ENCODE measurements around the gene ITGA3. TPM values are rescaled to one million over a fixed set of nuclear protein-coding genes. Genes with fewer than 3 reads are reported as not detected.
A peak's percentile ranks its signal among the peaks of the same experiment; 100 is the strongest.

Gene ITGA3
- total RNA-seq, 1 experiment from 2014 or later = 392 TPM

DNA sequence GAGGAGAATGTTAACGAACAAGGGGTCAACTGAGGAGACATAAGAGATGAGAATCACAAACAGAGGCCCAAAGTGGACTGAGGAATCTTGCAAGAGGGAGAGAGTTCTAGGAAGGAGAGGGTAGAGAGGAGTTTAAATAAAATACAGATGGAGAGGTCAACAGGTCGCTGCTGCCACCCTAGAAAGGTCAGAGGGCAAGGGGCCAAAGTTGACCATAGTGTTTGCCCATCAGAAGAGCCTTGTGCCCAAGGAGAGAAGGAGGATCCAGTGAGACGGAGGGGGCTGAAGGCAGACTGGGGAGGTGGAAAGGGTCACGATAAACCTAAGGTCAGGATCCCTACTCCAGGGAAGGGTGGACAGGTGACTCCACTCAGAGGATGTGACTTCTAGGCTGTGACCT lies 6.9 kb upstream of the ITGA3 start:
- BruUV-seq (replicated peaks) = no TSS peak
- Histone ChIP-seq H3K36me3 (ENCODE audit: control insufficient read depth in 1 of 2, insufficient read depth in 2 of 2, low read length in 2 of 2) (no peaks in the 10 kb centered on the region), H3K4me2 (ENCODE audit: low read length) (peak overlapping the region; percentile 87), H3K9me2 (ENCODE audit: insufficient read depth) (no peaks in the 10 kb centered on the region), H3K9me3 (ENCODE audit: control insufficient read depth in 1 of 2, insufficient read depth in 1 of 2, low read depth in 1 of 2, low read length in 2 of 2) (no peaks in the 10 kb centered on the region), H2AFZ (ENCODE audit: low read depth, low read length, poor library complexity, severe bottlenecking) (no peak overlapping the region), H3K79me2 (ENCODE audit: insufficient read depth, low read length) (no peaks in the 10 kb centered on the region), H3K4me1 (ENCODE audit: control insufficient read depth in 1 of 2, insufficient read depth in 2 of 2, low read length in 2 of 2) (peaks cover 68 to 81% of the 10 kb centered on the region in 2 experiments), H4K20me1 (ENCODE audit: insufficient read depth) (no peaks in the 10 kb centered on the region), H3K27ac (ENCODE audit: low read depth, low read length) (0 out of 2 replicates have a peak overlapping the region, but pooled peaks have one; percentile 93), H3K9ac (ENCODE audit: low read length) (no peak overlapping the region), H3K27me3 (ENCODE audit: insufficient read depth, low read length) (no peaks in the 10 kb centered on the region), H3K4me3 (replicated peaks in 1 of 2; ENCODE audit: low read depth in 1 of 2, low read length in 2 of 2) (no peak overlapping the region)
- ChIA-PET CTCF (interaction anchor here (1.4 kb wide), 1 partner anchor 22 kb away, joined by 7 read pairs; no protein-coding TSS in a partner anchor), POLR2A (interaction anchor here (1.3 kb wide), 1 partner anchor 12 kb away, joined by 9 read pairs; no protein-coding TSS in a partner anchor), RAD21 (ENCODE audit: low non-redundant PET in 1 of 2, low total read pairs in 2 of 2, uncharacterized antibody in 2 of 2, unreplicated experiment in 2 of 2) (no interaction called here)
- intact Hi-C loops (cut with micrococcal nuclease) = no loop called here
- no peak for DNase-seq (ENCODE audit: low read depth, low spot score)
- no peak for ATAC-seq
- TF ChIP-seq, protein P1, sequence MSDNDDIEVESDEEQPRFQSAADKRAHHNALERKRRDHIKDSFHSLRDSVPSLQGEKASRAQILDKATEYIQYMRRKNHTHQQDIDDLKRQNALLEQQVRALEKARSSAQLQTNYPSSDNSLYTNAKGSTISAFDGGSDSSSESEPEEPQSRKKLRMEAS (IDR thresholded peaks at IDR 0.05) = no peak
- TF ChIP-seq ZFX (IDR thresholded peaks at IDR 0.05) (no peak), FOSL1 (IDR thresholded peaks at IDR 0.05; ENCODE audit: low read depth) (no peak), YY1 (IDR thresholded peaks at IDR 0.05; ENCODE audit: extremely low read depth, insufficient replicate concordance, low read depth, low read length) (no peak), CEBPB (IDR thresholded peaks at IDR 0.05; ENCODE audit: low read depth) (no peak), ZBTB33 (IDR thresholded peaks at IDR 0.05; ENCODE audit: extremely low read depth, insufficient replicate concordance, low read length) (no peak), EZH2phosphoT487 (IDR thresholded peaks at IDR 0.05; ENCODE audit: borderline replicate concordance) (no peak), EZH2 (IDR thresholded peaks at IDR 0.05) (no peak), CBX3 (IDR thresholded peaks at IDR 0.05; ENCODE audit: low read depth) (no peak), REST (IDR thresholded peaks at IDR 0.05; ENCODE audit: low read depth) (no peak), SIN3A (IDR thresholded peaks at IDR 0.05; ENCODE audit: low read depth) (no peak)
- TF ChIP-seq, protein P2, sequence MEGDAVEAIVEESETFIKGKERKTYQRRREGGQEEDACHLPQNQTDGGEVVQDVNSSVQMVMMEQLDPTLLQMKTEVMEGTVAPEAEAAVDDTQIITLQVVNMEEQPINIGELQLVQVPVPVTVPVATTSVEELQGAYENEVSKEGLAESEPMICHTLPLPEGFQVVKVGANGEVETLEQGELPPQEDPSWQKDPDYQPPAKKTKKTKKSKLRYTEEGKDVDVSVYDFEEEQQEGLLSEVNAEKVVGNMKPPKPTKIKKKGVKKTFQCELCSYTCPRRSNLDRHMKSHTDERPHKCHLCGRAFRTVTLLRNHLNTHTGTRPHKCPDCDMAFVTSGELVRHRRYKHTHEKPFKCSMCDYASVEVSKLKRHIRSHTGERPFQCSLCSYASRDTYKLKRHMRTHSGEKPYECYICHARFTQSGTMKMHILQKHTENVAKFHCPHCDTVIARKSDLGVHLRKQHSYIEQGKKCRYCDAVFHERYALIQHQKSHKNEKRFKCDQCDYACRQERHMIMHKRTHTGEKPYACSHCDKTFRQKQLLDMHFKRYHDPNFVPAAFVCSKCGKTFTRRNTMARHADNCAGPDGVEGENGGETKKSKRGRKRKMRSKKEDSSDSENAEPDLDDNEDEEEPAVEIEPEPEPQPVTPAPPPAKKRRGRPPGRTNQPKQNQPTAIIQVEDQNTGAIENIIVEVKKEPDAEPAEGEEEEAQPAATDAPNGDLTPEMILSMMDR (IDR thresholded peaks at IDR 0.05 in 2 of 3, conservative IDR thresholded peaks at IDR 0.05 in 1 of 3; ENCODE audit: borderline replicate concordance in 1 of 3, insufficient read depth in 1 of 3, low read depth in 2 of 3, low read length in 2 of 3) = no peak
- TF ChIP-seq, protein P3, sequence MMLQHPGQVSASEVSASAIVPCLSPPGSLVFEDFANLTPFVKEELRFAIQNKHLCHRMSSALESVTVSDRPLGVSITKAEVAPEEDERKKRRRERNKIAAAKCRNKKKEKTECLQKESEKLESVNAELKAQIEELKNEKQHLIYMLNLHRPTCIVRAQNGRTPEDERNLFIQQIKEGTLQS (IDR thresholded peaks at IDR 0.05) = no peak
